Neural cell (in vitro differentiated cells): Measurements from ENCODE around the gene CHML.

Experiments used
- CTCF ChIP-seq: fragments of 450-650 bp; IDR thresholded peaks from 2 replicates; pipeline ENCODE4 v1.5.1; 2014; ENCODE audit warnings: antibody characterized with exemption, mild to moderate bottlenecking, moderate library complexity; ENCODE audit not compliant: poor library complexity, severe bottlenecking
- EZH2 ChIP-seq: fragments of 200-600, 300-800 bp; shearing (Covaris generic), sonication (generic); IDR thresholded peaks from 2 replicates; pipeline ENCODE4 v1.6.1; 2014; ENCODE audit warnings: antibody characterized with exemption, low read length, borderline replicate concordance, mild to moderate bottlenecking; ENCODE audit not compliant: insufficient read depth, poor library complexity, severe bottlenecking
- POLR2AphosphoS5 ChIP-seq: IDR thresholded peaks from 2 replicates; pipeline ENCODE4 v1.6.1; 2012
- RAD21 ChIP-seq: fragments of 450-650 bp; conservative IDR thresholded peaks from 2 replicates; pipeline ENCODE4 v1.6.1; 2014; ENCODE audit warnings: antibody characterized with exemption, mild to moderate bottlenecking, moderate library complexity
- TAF1 ChIP-seq: IDR thresholded peaks from 2 replicates; pipeline ENCODE4 v1.6.1; 2012; ENCODE audit warnings: low read depth

- TF ChIP-seq RAD21 (no peak), POLR2AphosphoS5 (no peak), CTCF (no peak), EZH2 (no peak), TAF1 (no peak)
Observed at GRCh38 chr1:241614572-241614971, 25.6 kb downstream of the CHML start.
